Ascending aorta (tissue), 2 donors: Measurements from ENCODE around the gene LTV1. TPM values are rescaled to one million over a fixed set of nuclear protein-coding genes. Genes with fewer than 3 reads are reported as not detected.

Experiments used
- DNase-seq, 2 donors: peaks; one replicate each; pipeline ENCODE4 v3.0.0-alpha.2; 2019; ENCODE audit warnings: low spot score in 2 of 2
- H3K27ac ChIP-seq, 2 donors: fragments of 200-600 bp; sonication (generic); one replicate each; pipeline ENCODE4 v1.5.1; 2016 to 2017; ENCODE audit warnings: mild to moderate bottlenecking in 1 of 2
- H3K27me3 ChIP-seq: fragments of 200-600 bp; sonication (generic); one replicate; pipeline ENCODE4 v1.5.1; 2017
- H3K36me3 ChIP-seq, 2 donors: fragments of 200-600 bp; sonication (generic); one replicate each; pipeline ENCODE4 v1.5.1; 2016
- H3K4me1 ChIP-seq, 2 donors: fragments of 200-600 bp; sonication (generic); one replicate each; pipeline ENCODE4 v1.5.1; 2016 to 2017; ENCODE audit warnings: mild to moderate bottlenecking in 1 of 2
- H3K4me3 ChIP-seq, 2 donors: fragments of 200-600 bp; sonication (generic); one replicate each; pipeline ENCODE4 v1.5.1; 2016 to 2017; ENCODE audit warnings: mild to moderate bottlenecking in 1 of 2
- H3K9me3 ChIP-seq, 2 donors: fragments of 200-600 bp; sonication (generic); one replicate each; pipeline ENCODE4 v1.5.1; 2016
- intact Hi-C: fragments of 100-400 bp; cut with DNase I; formaldehyde crosslinking; loops from one replicate; pipeline ENCODE4 v1.15.1; 2023
- total RNA-seq: library from RNA; depleted of rRNA; stranded (reverse); fragments of >200 nt; gene quantifications from one replicate; pipeline ENCODE4 v1.1.0, GENCODE V29; 2016
- TF ChIP-seq, protein P1 (sequence below), 3 experiments: fragments of 200-600 bp in 2 of 3; fragments of 450-650 bp in 1 of 3; sonication (generic) in 2 of 3; IDR thresholded peaks; one replicate each; pipeline ENCODE4 v1.5.1; 2016 to 2019; ENCODE audit warnings: antibody characterized with exemption in 3 of 3, mild to moderate bottlenecking in 1 of 3, moderate library complexity in 1 of 3

Gene LTV1
- total RNA-seq, 1 donor from 2014 or later = 4.6 TPM

GRCh38 chr6:143902827-143903226 is 59.7 kb downstream of the LTV1 start:
- H3K27me3 ChIP-seq = no peaks in the 10 kb centered on the region
- no peaks in the 10 kb centered on the region for H3K9me3 ChIP-seq
- H3K36me3 ChIP-seq = no peaks in the 10 kb centered on the region
- peak overlapping the region; percentile 19 to 73 for H3K27ac ChIP-seq
- H3K4me3 ChIP-seq = no peak overlapping the region
- H3K4me1 ChIP-seq = peaks cover 3 to 12% of the 10 kb centered on the region in 2 donors
- intact Hi-C loops = no loop called here
- no peak for DNase-seq
- TF ChIP-seq, protein P1, sequence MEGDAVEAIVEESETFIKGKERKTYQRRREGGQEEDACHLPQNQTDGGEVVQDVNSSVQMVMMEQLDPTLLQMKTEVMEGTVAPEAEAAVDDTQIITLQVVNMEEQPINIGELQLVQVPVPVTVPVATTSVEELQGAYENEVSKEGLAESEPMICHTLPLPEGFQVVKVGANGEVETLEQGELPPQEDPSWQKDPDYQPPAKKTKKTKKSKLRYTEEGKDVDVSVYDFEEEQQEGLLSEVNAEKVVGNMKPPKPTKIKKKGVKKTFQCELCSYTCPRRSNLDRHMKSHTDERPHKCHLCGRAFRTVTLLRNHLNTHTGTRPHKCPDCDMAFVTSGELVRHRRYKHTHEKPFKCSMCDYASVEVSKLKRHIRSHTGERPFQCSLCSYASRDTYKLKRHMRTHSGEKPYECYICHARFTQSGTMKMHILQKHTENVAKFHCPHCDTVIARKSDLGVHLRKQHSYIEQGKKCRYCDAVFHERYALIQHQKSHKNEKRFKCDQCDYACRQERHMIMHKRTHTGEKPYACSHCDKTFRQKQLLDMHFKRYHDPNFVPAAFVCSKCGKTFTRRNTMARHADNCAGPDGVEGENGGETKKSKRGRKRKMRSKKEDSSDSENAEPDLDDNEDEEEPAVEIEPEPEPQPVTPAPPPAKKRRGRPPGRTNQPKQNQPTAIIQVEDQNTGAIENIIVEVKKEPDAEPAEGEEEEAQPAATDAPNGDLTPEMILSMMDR (IDR thresholded peaks at IDR 0.05) = no peak

DNA sequence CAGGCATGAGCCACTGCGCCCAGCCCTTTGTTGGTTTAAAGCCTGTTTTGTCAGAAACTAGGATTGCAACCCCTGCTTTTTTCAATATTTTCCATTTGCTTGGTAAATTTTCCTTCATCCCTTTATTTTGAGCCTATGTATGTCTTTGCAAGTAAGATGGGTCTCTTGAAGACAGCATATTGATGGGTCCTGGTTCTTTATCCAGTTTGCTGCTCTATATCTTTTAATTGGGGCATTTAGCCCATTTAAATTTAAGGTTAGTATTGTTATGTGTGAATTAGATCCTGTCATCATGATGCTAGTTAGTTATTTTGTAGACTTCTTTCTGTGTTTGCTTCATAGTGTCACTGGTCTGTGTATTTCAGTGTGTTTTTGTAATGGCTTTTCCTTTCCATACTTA is 67.9 kb downstream of the LTV1 start:
- H3K4me1 ChIP-seq = no peaks in the 10 kb centered on the region
- intact Hi-C loops = no loop called here
- H3K27ac ChIP-seq = no peak overlapping the region
- no peaks in the 10 kb centered on the region for H3K27me3 ChIP-seq
- TF ChIP-seq, protein P1 (IDR thresholded peaks at IDR 0.05) = no peak
- H3K4me3 ChIP-seq = no peak overlapping the region
- peaks cover 0 to 17% of the 10 kb centered on the region in 2 donors for H3K9me3 ChIP-seq
- no peak for DNase-seq
- no peaks in the 10 kb centered on the region for H3K36me3 ChIP-seq

DNA sequence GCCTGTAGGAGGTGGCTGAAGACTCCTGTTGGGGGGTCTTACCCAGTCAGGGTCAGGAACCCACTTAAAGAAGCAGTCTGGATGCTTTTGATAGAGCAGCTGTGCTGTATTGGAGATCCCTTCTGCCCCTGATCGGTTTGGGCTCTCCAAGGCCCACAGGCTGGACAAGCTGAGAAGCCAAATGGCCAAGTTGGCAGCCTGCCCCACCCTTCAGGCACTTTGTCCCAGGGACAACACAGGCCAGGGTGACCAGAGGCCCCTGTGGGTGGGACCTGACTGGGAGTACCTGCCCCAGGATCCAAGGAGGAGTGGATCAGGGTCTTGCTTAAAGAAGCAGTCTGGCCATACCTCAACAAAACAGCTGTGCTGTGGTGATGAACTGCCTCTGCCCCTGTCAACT is 69.5 kb downstream of the LTV1 start:
- TF ChIP-seq, protein P1 (IDR thresholded peaks at IDR 0.05) = no peak
- Histone ChIP-seq H3K36me3 (no peaks in the 10 kb centered on the region), H3K4me1 (no peaks in the 10 kb centered on the region), H3K4me3 (no peak overlapping the region), H3K27ac (no peak overlapping the region), H3K27me3 (no peaks in the 10 kb centered on the region), H3K9me3 (peaks cover 0 to 20% of the 10 kb centered on the region in 2 donors)
- DNase-seq = no peak
- intact Hi-C loops = no loop called here

Other genes with a start within 250 kb of the LTV1 start
- gene PHACTR2, start 165.4 kb upstream of the LTV1 start, total RNA-seq = 112 TPM
- gene ZC2HC1B, start 21.1 kb downstream of the LTV1 start, total RNA-seq = not detected
- 86.3 TPM for gene PLAGL1, start 164.9 kb downstream of the LTV1 start, total RNA-seq